ENCODE results near the gene INTS6L. TPM values are rescaled to one million over a fixed set of nuclear protein-coding genes. Genes with fewer than 3 reads are reported as not detected.
A peak's percentile ranks its signal among the peaks of the same experiment; 100 is the strongest.

INTS6L gene
- 3.7 and 4.2 TPM in 2 replicates for total RNA-seq (2014; rRNA removed; shearing (Covaris generic))
- polyA plus RNA-seq (2015; cell fraction: cytosol; rRNA removed): 3.2 and 3.4 TPM in 2 replicates
- 20.3 and 28.7 TPM in 2 replicates for polyA plus RNA-seq (2015; cell fraction: nucleus; rRNA removed)

DNA sequence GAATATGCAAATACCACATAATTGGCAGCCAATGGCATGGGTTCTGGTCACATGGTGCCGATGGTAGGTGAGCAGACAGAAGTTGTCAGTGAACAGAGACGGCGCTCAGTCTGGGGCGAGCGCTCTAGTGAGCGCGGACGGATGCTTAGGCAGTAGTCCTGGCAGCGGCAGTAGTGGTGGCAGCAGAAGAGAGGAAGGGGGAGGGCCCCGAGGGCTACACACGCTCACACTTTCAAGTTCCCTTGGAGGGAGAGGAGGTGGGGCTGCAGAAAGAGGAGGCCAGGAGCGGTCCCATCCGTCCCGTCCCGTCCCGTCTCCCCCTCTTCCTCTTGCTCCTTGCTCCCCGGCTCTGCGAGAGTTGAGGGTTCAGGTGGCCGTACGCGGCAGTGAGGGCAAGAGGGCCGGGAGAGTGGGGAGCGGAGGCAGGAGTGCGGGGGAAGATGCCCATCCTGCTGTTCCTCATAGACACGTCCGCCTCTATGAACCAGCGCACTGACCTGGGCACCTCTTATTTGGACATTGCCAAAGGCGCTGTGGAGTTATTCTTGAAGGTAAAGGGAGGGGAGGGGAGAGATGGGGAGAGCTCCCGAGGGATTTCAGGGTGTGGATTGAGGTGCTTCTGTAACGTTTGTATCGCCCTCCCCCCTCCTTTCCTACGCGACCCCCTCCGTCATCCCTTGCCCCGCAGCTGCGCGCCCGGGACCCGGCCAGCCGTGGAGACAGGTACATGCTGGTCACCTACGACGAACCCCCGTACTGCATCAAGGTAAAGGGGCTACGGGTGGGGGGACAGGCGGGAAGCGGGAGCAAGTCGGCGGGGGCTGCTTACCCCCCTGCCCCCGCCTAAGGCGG, at the start of gene INTS6L:
Gene INTS6L (plus strand): TSS at position 108 of the 852 bp plus-strand sequence. CDS start 333 bp downstream, at position 441.
- DNase-seq (ENCODE audit: low read depth): peak; percentile 88

- DNase-seq (ENCODE audit: low read depth): no peak
Measured at GRCh38 chrX:135476378-135476777, 44.1 kb upstream of the INTS6L start.

GRCh38 chrX:135477576-135477975, 42.9 kb upstream of the INTS6L start:
- DNase-seq (ENCODE audit: low read depth): peak; percentile 70

DNA sequence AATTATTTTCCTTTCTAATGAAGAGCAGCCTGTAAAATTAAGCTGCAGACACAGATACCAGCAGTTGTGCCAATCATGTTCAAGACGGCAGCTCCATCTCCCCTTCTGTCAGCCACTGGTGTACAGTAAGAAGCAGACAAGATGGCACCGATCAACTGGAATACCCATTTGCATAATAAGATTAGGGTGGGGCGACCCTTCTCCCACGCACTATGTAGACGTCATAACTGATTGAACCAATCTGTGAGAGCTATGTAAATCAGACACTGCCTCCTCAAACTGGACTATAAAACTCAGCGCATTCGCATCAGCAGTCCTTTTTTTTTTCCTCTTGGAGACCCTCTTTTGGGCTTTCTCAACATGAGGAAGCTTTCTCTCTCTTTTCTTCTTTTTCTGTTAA, 40.4 kb upstream of the INTS6L start:
- DNase-seq (ENCODE audit: low read depth): no peak

DNA sequence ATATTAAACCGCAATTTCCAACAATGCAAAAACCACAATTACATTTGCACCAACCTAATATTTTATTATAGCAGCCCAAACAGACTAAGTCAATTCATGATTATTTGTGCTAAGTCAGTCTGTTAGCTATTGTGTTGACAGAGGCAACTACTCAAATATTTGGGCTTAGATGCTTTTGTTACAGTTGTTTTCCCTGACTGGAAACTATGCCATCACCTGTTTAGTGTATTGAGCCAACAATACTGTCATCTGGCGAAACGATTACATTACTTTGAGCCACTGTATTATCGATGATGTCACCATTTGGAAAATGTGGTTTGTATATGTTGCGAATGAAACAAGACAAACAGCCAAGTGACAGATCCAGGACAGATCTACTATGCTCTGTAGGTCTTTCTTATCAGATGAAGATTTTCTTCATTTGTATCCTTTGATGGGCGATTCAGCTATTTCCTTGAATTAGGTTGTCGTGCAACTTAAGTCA, 38.7 kb upstream of the INTS6L start:
- DNase-seq (ENCODE audit: low read depth): no peak

- peak; percentile 24 for DNase-seq (ENCODE audit: low read depth)
Measured at GRCh38 chrX:135484641-135485289, 35.7 kb upstream of the INTS6L start.

DNA sequence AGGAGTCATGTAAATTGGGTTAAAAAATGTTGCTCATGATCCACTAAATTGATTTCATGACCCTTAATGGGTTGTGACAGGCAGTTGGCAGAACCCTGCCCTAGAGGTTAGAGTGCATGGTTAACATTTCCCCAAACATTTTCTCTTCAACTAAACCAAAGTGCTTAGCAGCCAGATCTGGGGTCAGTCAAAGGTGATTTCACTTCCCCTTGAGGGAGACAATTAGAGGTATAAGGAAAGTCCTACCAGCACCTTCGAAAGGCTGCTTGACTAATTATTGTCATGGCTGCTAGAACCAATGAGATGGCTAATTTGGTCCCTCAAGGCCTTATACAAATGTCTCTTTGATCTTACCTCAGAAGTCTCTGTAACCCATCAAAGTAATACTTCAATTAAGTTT, 30.9 kb upstream of the INTS6L start:
- no peak for DNase-seq (ENCODE audit: low read depth)

- DNase-seq (ENCODE audit: low read depth): no peak
Measured at GRCh38 chrX:135490979-135491514, 29.4 kb upstream of the INTS6L start.

GRCh38 chrX:135494453-135494852, 26.0 kb upstream of the INTS6L start:
- DNase-seq (ENCODE audit: low read depth): no peak

DNA sequence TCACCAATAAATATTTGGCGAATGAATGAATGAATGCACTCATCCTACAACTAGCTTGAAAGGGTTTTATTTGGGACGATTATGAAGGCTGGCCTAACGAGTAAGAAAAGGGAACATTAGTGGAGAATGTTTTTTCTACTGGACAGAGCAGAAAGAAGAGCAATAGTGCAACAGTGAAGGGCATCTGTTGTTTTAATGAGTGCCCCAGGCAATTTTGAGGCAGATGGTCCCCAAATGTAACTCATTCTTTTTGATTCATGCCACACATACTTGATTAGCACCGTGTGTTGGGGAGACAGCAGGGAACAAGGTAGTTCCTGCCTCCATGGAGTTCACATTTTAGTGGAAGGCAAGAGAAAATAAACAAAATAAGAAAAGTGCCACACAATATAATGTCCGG, 22.7 kb upstream of the INTS6L start:
- no peak for DNase-seq (ENCODE audit: low read depth)

GRCh38 chrX:135498236-135498635, 22.2 kb upstream of the INTS6L start:
- DNase-seq (ENCODE audit: low read depth): no peak

- DNase-seq (ENCODE audit: low read depth): no peak
Measured at GRCh38 chrX:135505351-135505750, 15.1 kb upstream of the INTS6L start.

- DNase-seq (ENCODE audit: low read depth): no peak
Measured at GRCh38 chrX:135509885-135510284, 10.6 kb upstream of the INTS6L start.

- DNase-seq (ENCODE audit: low read depth): no peak
Measured at GRCh38 chrX:135512508-135513129, 7.8 kb upstream of the INTS6L start.

DNA sequence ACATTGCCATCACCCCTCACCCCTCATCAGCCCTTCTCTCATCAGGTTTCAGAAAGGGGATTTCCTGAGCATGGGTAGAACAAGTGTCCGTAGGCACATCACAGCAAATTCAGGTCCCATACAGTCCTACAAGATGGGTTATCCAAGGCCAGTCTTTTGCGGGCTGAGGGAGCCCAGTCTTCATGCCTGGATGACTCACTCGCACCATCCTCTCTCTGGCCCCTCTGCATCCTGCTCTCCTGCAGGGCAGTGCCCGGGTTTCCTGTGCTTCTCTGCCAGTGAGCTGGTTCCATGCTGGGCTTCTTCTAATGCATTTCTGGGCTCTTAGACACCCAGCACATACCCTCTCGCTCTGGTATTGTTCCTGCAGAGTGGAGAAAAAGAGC, 7.3 kb upstream of the INTS6L start:
- peak; percentile 75 for DNase-seq (ENCODE audit: low read depth)

- DNase-seq (ENCODE audit: low read depth): no peak
Measured at GRCh38 chrX:135516376-135516775, 4.1 kb upstream of the INTS6L start.

GRCh38 chrX:135518161-135518560, 2.3 kb upstream of the INTS6L start:
- DNase-seq (ENCODE audit: low read depth): no peak

DNA sequence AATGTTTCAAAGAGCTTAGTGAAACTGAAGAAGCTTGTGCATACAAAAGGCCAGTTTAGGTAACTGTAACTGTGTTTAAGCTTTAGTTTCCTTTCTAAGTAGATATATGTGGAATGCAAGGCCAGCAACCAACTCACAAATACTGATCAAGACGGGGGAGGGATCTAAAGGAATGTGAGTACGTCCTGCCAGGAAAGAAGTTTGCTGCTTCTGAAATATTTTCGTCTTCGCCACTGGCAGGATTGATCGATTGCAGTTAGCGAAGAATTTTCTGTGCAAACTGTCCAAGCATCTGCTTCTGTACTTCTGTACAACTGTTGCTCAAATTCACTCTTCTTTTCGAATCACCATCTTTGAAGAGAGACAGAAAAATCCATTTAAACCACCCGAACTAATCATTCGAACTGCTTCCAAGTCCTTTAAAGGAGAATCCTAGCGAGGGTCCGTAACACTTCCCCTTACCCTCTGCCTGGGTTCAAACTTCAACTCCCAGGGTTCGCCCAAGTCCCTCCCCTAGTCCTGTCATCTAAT, 373 bp upstream of the INTS6L start:
- DNase-seq (ENCODE audit: low read depth): no peak

DNA sequence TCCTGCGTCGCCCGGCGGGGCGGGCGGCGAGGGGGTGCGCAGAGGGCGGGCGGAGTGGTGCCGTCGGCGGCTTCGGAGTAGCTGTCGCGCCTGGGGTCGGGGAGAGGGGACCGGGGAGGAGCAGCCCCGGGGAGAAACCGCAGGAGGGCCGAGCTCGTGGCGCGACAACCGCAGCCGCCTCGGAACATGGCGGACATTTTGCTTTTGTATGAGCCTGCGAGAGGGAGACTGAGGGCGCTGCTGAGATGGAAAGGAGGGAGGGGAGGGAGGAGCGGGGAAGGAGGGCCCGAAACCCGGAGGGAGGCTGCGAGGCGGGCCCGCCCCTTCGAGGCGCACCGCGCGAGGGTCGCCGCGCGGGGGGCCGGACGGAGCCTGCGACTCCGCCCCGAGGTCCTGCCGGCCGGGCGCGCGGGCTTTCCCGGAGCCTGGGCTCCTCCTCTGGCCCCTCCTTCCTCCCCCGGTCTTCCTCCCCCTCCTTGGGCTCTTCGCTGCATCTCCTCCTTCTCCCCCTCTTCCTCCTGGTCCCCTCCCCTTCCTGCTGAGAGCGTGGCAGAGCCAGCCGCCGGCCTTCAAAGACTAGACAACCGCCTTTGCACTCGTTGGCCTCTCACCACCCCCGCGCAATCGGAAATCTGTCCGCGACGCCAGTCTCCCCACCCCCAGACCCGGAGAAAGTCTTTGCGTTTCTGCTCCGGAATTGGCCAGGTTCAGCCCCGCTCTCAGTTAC, 1.1 kb downstream of the INTS6L start:
- DNase-seq (ENCODE audit: low read depth): peak; percentile 90

GRCh38 chrX:135522132-135522530, 1.7 kb downstream of the INTS6L start:
- no peak for DNase-seq (ENCODE audit: low read depth)

All from HT1080 (cell line).